Caco-2 (cell line): Measurements from ENCODE around the gene CDK12. TPM values are rescaled to one million over a fixed set of nuclear protein-coding genes. Genes with fewer than 3 reads are reported as not detected.

ENCODE experiments used
- BruUV-seq: library from RNA; stranded (reverse); fragments of 400-500 nt; replicated peaks from 2 replicates; lab custom pipeline; 2021; lab: Mats Ljungman, UMichigan
- CTCF ChIA-PET: fragments of 300-600 bp; sonication (Branson Sonifier 250); formaldehyde crosslinking; loops from one replicate; lab custom pipeline; 2022; ENCODE audit warnings: antibody characterized with exemption; lab: Charles Lee
- POLR2A ChIA-PET: fragments of 300-600 bp; sonication (Branson Sonifier 250); formaldehyde crosslinking; loops from one replicate; lab custom pipeline; 2022; ENCODE audit warnings: antibody characterized with exemption; lab: Charles Lee
- DNase-seq, 2 experiments: peaks; one replicate each; pipeline versions ENCODE4 v3.0.0 to v3.0.0-alpha.2; 2020 to 2022
- H3K27me3 ChIP-seq: replicated peaks from 2 replicates; pipeline ENCODE4 v1.6.0; 2011; ENCODE audit warnings: low read length; ENCODE audit not compliant: control insufficient read depth, insufficient read depth
- H3K36me3 ChIP-seq: 2 replicates; pipeline ENCODE4 v1.5.1; 2011; ENCODE audit warnings: low read length; ENCODE audit not compliant: control insufficient read depth, insufficient read depth
- H3K4me1 ChIP-seq: fragments of 250-450 bp; sonication (Bioruptor Pico); 2 replicates; pipeline ENCODE4 v1.5.1; 2020; ENCODE audit warnings: mild to moderate bottlenecking
- H3K4me3 ChIP-seq: 2 replicates; pipeline ENCODE4 v1.5.1; 2011; ENCODE audit warnings: low read depth, mild to moderate bottlenecking, control low read depth, low read length
- H3K9me3 ChIP-seq: fragments of 250-450 bp; sonication (Bioruptor Pico); 2 replicates; pipeline ENCODE4 v1.5.1; 2020; ENCODE audit warnings: mild to moderate bottlenecking, moderate library complexity
- H3K27ac Mint-ChIP-seq: one replicate; pipeline ENCODE4 v1.8.0; 2022; ENCODE audit warnings: mixed read lengths; ENCODE audit not compliant: unreplicated experiment
- H3K27me3 Mint-ChIP-seq: one replicate; pipeline ENCODE4 v1.8.0; 2022; ENCODE audit warnings: mixed read lengths; ENCODE audit not compliant: insufficient read depth, unreplicated experiment
- H3K36me3 Mint-ChIP-seq: one replicate; pipeline ENCODE4 v1.8.0; 2022; ENCODE audit warnings: mild to moderate bottlenecking, mixed read lengths; ENCODE audit not compliant: insufficient read depth, unreplicated experiment
- H3K4me1 Mint-ChIP-seq: one replicate; pipeline ENCODE4 v1.8.0; 2022; ENCODE audit warnings: low read depth, mixed read lengths; ENCODE audit not compliant: unreplicated experiment
- H3K4me3 Mint-ChIP-seq: one replicate; pipeline ENCODE4 v1.8.0; 2022; ENCODE audit warnings: mild to moderate bottlenecking, moderate library complexity, mixed read lengths; ENCODE audit not compliant: unreplicated experiment
- H3K9me3 Mint-ChIP-seq: one replicate; pipeline ENCODE4 v1.8.0; 2022; ENCODE audit warnings: mixed read lengths; ENCODE audit not compliant: unreplicated experiment
- intact Hi-C: fragments of 100-400 bp; cut with micrococcal nuclease; formaldehyde crosslinking; loops from one replicate; pipeline ENCODE4 v1.10.0; 2022; ENCODE audit not compliant: unreplicated experiment
- total RNA-seq: library from RNA; stranded (reverse); gene quantifications from 2 replicates; pipeline ENCODE4 v1.2.3, GENCODE V29; 2022
- TF ChIP-seq, protein P1 (sequence below), 2 experiments: fragments of 200-600 bp in 1 of 2; IDR thresholded peaks; 1 replicate in 1 of 2; 2 replicates in 1 of 2; pipeline versions ENCODE4 v1.5.1 to v1.8.0; 2011 to 2022; ENCODE audit warnings: antibody characterized with exemption in 1 of 2, control low read depth in 1 of 2, inconsistent platforms in 1 of 2, low read depth in 1 of 2, low read length in 1 of 2, mild to moderate bottlenecking in 1 of 2, moderate library complexity in 1 of 2; ENCODE audit not compliant: insufficient read depth in 1 of 2, severe bottlenecking in 1 of 2, unreplicated experiment in 1 of 2

The CDK12 gene
- total RNA-seq, 1 experiment from 2014 or later = 85.5 TPM

GRCh38 chr17:39553341-39553945, 92.2 kb downstream of the CDK12 start:
- Histone ChIP-seq H3K4me3 (no peak overlapping the region), H3K27me3 (no peaks in the 10 kb centered on the region), H3K4me1 (no peaks in the 10 kb centered on the region), H3K36me3 (no peaks in the 10 kb centered on the region), H3K9me3 (no peaks in the 10 kb centered on the region)
- CTCF ChIA-PET = interaction anchor here (1.0 to 1.6 kb wide), 2 partner anchors 68 to 70 kb away, joined by 3 to 7 read pairs; no protein-coding TSS in a partner anchor
- no peaks in the 10 kb centered on the region for H3K4me1 Mint-ChIP-seq
- TF ChIP-seq, protein P1, sequence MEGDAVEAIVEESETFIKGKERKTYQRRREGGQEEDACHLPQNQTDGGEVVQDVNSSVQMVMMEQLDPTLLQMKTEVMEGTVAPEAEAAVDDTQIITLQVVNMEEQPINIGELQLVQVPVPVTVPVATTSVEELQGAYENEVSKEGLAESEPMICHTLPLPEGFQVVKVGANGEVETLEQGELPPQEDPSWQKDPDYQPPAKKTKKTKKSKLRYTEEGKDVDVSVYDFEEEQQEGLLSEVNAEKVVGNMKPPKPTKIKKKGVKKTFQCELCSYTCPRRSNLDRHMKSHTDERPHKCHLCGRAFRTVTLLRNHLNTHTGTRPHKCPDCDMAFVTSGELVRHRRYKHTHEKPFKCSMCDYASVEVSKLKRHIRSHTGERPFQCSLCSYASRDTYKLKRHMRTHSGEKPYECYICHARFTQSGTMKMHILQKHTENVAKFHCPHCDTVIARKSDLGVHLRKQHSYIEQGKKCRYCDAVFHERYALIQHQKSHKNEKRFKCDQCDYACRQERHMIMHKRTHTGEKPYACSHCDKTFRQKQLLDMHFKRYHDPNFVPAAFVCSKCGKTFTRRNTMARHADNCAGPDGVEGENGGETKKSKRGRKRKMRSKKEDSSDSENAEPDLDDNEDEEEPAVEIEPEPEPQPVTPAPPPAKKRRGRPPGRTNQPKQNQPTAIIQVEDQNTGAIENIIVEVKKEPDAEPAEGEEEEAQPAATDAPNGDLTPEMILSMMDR (IDR thresholded peaks at IDR 0.05; ENCODE audit: insufficient read depth in 1 of 2, low read depth in 1 of 2, low read length in 1 of 2, severe bottlenecking in 1 of 2, unreplicated experiment in 1 of 2) = no peak
- DNase-seq = no peak
- H3K27me3 Mint-ChIP-seq = no peaks in the 10 kb centered on the region
- no peak overlapping the region for H3K4me3 Mint-ChIP-seq
- intact Hi-C loops = loop anchor here (10.0 kb wide), 1 partner anchor 201 kb away; no protein-coding TSS in a partner anchor
- BruUV-seq = no TSS peak
- H3K36me3 Mint-ChIP-seq = no peaks in the 10 kb centered on the region
- H3K27ac Mint-ChIP-seq = no peak overlapping the region
- POLR2A ChIA-PET = no interaction called here
- no peaks in the 10 kb centered on the region for H3K9me3 Mint-ChIP-seq

- Mint-ChIP-seq H3K4me1 (no peaks in the 10 kb centered on the region), H3K9me3 (no peaks in the 10 kb centered on the region), H3K4me3 (no peak overlapping the region), H3K27ac (no peak overlapping the region), H3K27me3 (no peaks in the 10 kb centered on the region), H3K36me3 (no peaks in the 10 kb centered on the region)
- CTCF ChIA-PET = interaction anchor here (0.6 to 1.7 kb wide), 3 partner anchors 21 to 127 kb away, joined by 3 to 6 read pairs (median 4); no protein-coding TSS in a partner anchor
- Histone ChIP-seq H3K9me3 (no peaks in the 10 kb centered on the region), H3K4me1 (no peaks in the 10 kb centered on the region), H3K4me3 (no peak overlapping the region), H3K27me3 (no peaks in the 10 kb centered on the region), H3K36me3 (no peaks in the 10 kb centered on the region)
- TF ChIP-seq, protein P1 (IDR thresholded peaks at IDR 0.05; ENCODE audit: insufficient read depth in 1 of 2, low read depth in 1 of 2, low read length in 1 of 2, severe bottlenecking in 1 of 2, unreplicated experiment in 1 of 2) = no peak
- peak in 1 of 2 experiments; percentile 12 for DNase-seq
- BruUV-seq = no TSS peak
- intact Hi-C loops = loop anchor here (10.0 kb wide), 1 partner anchor 199 kb away; no protein-coding TSS in a partner anchor
- POLR2A ChIA-PET = no interaction called here
Observed at GRCh38 chr17:39555368-39555767, 94.1 kb downstream of the CDK12 start.

DNA sequence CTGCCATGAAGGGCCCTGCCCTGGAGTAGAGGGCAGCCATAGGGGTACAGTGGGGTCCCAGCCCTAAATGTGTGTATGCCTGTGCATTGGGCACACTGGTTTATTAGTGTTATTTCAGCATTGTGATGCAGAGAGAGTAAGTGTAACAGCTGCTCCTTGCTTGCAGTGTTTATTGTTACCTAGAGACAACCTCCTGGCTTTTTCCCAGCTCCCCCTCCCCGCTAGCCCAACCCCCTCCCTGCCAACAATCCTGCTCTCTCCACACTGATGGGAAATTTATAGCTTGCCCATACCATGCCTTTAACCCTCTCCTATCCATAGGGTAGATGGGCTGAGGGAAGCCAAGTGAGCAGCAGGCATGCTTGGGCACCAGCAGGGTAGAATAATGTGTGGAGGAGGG, 95.1 kb downstream of the CDK12 start:
- no peak overlapping the region for H3K4me3 ChIP-seq
- no peaks in the 10 kb centered on the region for H3K4me1 ChIP-seq
- no peaks in the 10 kb centered on the region for H3K9me3 ChIP-seq
- intact Hi-C loops = loop anchor here (10.0 kb wide), 1 partner anchor 198 kb away; no protein-coding TSS in a partner anchor
- BruUV-seq = no TSS peak
- DNase-seq = peak in 1 of 2 experiments; percentile 14
- ChIA-PET CTCF (interaction anchor here (0.6 to 2.2 kb wide), 3 partner anchors 9 to 565 kb away, joined by 3 to 6 read pairs (median 6); no protein-coding TSS in a partner anchor), POLR2A (no interaction called here)
- H3K36me3 ChIP-seq = no peaks in the 10 kb centered on the region
- H3K36me3 Mint-ChIP-seq = no peaks in the 10 kb centered on the region
- no peak overlapping the region for H3K4me3 Mint-ChIP-seq
- H3K27ac Mint-ChIP-seq = no peak overlapping the region
- H3K27me3 Mint-ChIP-seq = no peaks in the 10 kb centered on the region
- H3K9me3 Mint-ChIP-seq = no peaks in the 10 kb centered on the region
- no peaks in the 10 kb centered on the region for H3K27me3 ChIP-seq
- TF ChIP-seq, protein P1 (IDR thresholded peaks at IDR 0.05; ENCODE audit: insufficient read depth in 1 of 2, low read depth in 1 of 2, low read length in 1 of 2, severe bottlenecking in 1 of 2, unreplicated experiment in 1 of 2) = no peak
- no peaks in the 10 kb centered on the region for H3K4me1 Mint-ChIP-seq
